ENCODE measurements around the gene MKKS.
"Not testable (repeated sequence)": the region's sequence is repeated elsewhere in the genome, so short reads cannot be mapped to it uniquely, and the experiment has no call there.

DNA sequence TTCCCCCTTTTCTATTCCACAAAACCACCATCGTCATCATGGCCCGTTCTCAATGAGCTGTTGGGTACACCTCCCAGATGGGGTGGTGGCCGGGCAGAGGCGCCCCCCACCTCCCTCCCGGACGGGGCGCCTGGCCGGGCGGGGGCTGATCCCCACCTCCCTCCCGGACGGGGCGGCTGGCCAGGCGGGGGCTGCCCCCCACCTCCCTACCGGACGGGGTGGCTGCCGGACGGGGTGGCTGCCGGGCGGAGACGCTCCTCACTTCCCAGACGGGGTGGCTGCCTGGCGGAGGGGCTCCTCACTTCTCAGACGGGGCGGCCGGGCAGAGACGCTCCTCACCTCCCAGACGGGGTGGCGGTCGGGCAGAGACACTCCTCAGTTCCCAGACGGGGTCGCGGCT is 39.3 kb downstream of the MKKS start:
- TF ChIP-seq, protein P1, sequence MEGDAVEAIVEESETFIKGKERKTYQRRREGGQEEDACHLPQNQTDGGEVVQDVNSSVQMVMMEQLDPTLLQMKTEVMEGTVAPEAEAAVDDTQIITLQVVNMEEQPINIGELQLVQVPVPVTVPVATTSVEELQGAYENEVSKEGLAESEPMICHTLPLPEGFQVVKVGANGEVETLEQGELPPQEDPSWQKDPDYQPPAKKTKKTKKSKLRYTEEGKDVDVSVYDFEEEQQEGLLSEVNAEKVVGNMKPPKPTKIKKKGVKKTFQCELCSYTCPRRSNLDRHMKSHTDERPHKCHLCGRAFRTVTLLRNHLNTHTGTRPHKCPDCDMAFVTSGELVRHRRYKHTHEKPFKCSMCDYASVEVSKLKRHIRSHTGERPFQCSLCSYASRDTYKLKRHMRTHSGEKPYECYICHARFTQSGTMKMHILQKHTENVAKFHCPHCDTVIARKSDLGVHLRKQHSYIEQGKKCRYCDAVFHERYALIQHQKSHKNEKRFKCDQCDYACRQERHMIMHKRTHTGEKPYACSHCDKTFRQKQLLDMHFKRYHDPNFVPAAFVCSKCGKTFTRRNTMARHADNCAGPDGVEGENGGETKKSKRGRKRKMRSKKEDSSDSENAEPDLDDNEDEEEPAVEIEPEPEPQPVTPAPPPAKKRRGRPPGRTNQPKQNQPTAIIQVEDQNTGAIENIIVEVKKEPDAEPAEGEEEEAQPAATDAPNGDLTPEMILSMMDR (IDR thresholded peaks at IDR 0.05 in 8 of 11, conservative IDR thresholded peaks at IDR 0.05 in 3 of 11), result not testable (repeated sequence)
- not testable (repeated sequence) for TF ChIP-seq POLR2A (IDR thresholded peaks at IDR 0.05)
